Stimulated activated CD8-positive, alpha-beta memory T cell treated with anti-CD3 and anti-CD28 coated beads, Interleukin-15, amount 100 ng/mL, for 48 hours (primary cell): ENCODE data around the gene TRPC4AP.
"Not testable (repeated sequence)": the region's sequence is repeated elsewhere in the genome, so short reads cannot be mapped to it uniquely, and the experiment has no call there.

ENCODE experiments used
- DNase-seq, 2 donors: peaks; one replicate each; pipeline ENCODE4 v3.0.0-alpha.2; 2020; ENCODE audit warnings: low read depth in 2 of 2

Gene TRPC4AP

GRCh38 chr20:35055445-35056276 lies 36.9 kb downstream of the TRPC4AP start:
- no peak for DNase-seq

- no peak for DNase-seq
These were observed 37.8 kb downstream of the TRPC4AP start for GRCh38 chr20:35054814-35055213.

- DNase-seq: not testable (repeated sequence)
These were observed 40.0 kb downstream of the TRPC4AP start for GRCh38 chr20:35052616-35053015.

GRCh38 chr20:35049776-35050352 lies 42.7 kb downstream of the TRPC4AP start:
- DNase-seq: no peak

- DNase-seq: no peak
These were observed 43.9 kb downstream of the TRPC4AP start for GRCh38 chr20:35048739-35049138.

GRCh38 chr20:35042268-35042667 lies 50.3 kb downstream of the TRPC4AP start:
- no peak for DNase-seq

GRCh38 chr20:35040646-35041045 lies 52.0 kb downstream of the TRPC4AP start:
- DNase-seq: no peak

GRCh38 chr20:35039846-35040489 lies 52.6 kb downstream of the TRPC4AP start:
- no peak for DNase-seq

- no peak for DNase-seq
These were observed 53.5 kb downstream of the TRPC4AP start for GRCh38 chr20:35039146-35039545.

- no peak for DNase-seq
These were observed 58.5 kb downstream of the TRPC4AP start for GRCh38 chr20:35034145-35034544.

- no peak for DNase-seq
These were observed 62.5 kb downstream of the TRPC4AP start for GRCh38 chr20:35030136-35030535.

GRCh38 chr20:35027301-35027700 lies 65.3 kb downstream of the TRPC4AP start:
- no peak for DNase-seq

GRCh38 chr20:35025116-35025515 lies 67.5 kb downstream of the TRPC4AP start:
- DNase-seq: no peak

GRCh38 chr20:35023624-35024023 lies 69.0 kb downstream of the TRPC4AP start:
- DNase-seq: no peak

GRCh38 chr20:35021831-35022230 lies 70.8 kb downstream of the TRPC4AP start:
- DNase-seq: no peak

- DNase-seq: no peak
These were observed 71.5 kb downstream of the TRPC4AP start for GRCh38 chr20:35021063-35021462.

GRCh38 chr20:35020108-35020928 lies 72.3 kb downstream of the TRPC4AP start:
- no peak for DNase-seq

- no peak for DNase-seq
These were observed 73.8 kb downstream of the TRPC4AP start for GRCh38 chr20:35018590-35019371.

GRCh38 chr20:35017099-35017835 lies 75.3 kb downstream of the TRPC4AP start:
- DNase-seq: no peak

- DNase-seq: no peak
These were observed 76.8 kb downstream of the TRPC4AP start for GRCh38 chr20:35015863-35016193.

- no peak for DNase-seq
These were observed 78.1 kb downstream of the TRPC4AP start for GRCh38 chr20:35014537-35014936.
